ENCODE measurements around the gene RNF220. TPM values are rescaled to one million over a fixed set of nuclear protein-coding genes. Genes with fewer than 3 reads are reported as not detected.

The RNF220 gene
- total RNA-seq, 2 donors from 2014 or later, result 53.3 to 62.0 TPM

- TF ChIP-seq CTCF (IDR thresholded peaks at IDR 0.05), result no peak
- Histone ChIP-seq H3K4me1 (no peaks in the 10 kb centered on the region), H3K27me3 (peaks cover 5% of the 10 kb centered on the region), H3K9ac (ENCODE audit: low read depth in 2 of 2, low read length in 2 of 2) (no peak overlapping the region), H3K9me3 (no peaks in the 10 kb centered on the region), H3K36me3 (no peaks in the 10 kb centered on the region), H3K4me3 (no peak overlapping the region), H3K27ac (no peak overlapping the region)
- intact Hi-C loops (cut with DNase I), result no loop called here
- DNase-seq, result no peak
Observed at GRCh38 chr1:44568128-44568900, 163.3 kb downstream of the RNF220 start.

GRCh38 chr1:44569491-44569890 lies 164.4 kb downstream of the RNF220 start:
- Histone ChIP-seq H3K27me3 (peaks cover 5% of the 10 kb centered on the region), H3K4me1 (no peaks in the 10 kb centered on the region), H3K9ac (ENCODE audit: low read depth in 2 of 2, low read length in 2 of 2) (no peak overlapping the region), H3K4me3 (no peak overlapping the region), H3K27ac (no peak overlapping the region), H3K9me3 (no peaks in the 10 kb centered on the region), H3K36me3 (no peaks in the 10 kb centered on the region)
- intact Hi-C loops (cut with DNase I), result no loop called here
- TF ChIP-seq CTCF (IDR thresholded peaks at IDR 0.05), result no peak
- no peak for DNase-seq

DNA sequence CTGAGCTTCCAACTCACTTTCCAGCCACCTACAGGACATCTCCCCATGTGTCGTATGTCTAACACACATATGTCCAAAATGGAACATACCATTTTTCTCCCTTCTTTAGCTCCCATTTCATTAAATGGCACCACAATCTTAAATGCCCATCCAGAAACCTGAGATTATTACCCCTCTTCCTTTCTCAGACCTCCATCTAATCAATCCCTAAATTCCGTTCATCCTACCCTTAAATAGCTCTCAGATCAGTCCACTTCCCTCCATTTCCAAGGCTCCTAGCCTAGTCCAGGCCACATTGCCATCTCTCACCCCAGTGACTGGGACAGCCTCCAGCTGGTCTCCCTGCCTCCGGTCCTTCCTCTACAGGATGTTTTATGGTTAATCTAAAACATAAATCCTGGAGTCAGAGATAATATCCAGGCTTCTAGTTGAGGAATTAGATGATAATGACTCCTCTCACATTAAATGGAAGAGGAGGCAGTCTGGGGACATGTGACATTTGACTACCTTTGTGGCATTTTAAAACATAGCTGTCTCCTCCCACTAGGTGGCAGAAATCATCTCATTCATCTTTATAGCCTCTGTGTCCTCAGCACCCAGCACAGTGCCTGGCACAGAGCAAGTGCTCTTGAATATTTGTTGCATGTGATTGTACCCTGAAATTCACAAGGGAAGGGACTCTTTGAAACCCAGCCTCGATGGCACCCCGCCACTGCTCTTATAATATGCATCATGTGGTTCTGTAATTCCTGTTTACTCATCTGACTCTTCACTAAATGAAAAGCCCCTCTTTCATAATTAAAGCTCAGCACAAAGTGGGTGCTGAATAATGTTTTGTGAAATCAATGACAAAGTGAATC lies 166.9 kb downstream of the RNF220 start:
- Histone ChIP-seq H3K27ac (no peak overlapping the region), H3K9me3 (no peaks in the 10 kb centered on the region), H3K4me1 (no peaks in the 10 kb centered on the region), H3K36me3 (no peaks in the 10 kb centered on the region), H3K27me3 (peaks cover 5% of the 10 kb centered on the region), H3K9ac (ENCODE audit: low read depth in 2 of 2, low read length in 2 of 2) (no peak overlapping the region), H3K4me3 (no peak overlapping the region)
- peak; percentile 43 for TF ChIP-seq CTCF (IDR thresholded peaks at IDR 0.05)
- intact Hi-C loops (cut with DNase I), result no loop called here
- DNase-seq, result no peak

GRCh38 chr1:44572572-44572879 lies 167.5 kb downstream of the RNF220 start:
- TF ChIP-seq CTCF (IDR thresholded peaks at IDR 0.05), result no peak
- intact Hi-C loops (cut with DNase I), result no loop called here

GRCh38 chr1:44575396-44575795 lies 170.3 kb downstream of the RNF220 start:
- no peaks in the 10 kb centered on the region for H3K9me3 ChIP-seq
- H3K4me1 ChIP-seq, result no peaks in the 10 kb centered on the region
- H3K4me3 ChIP-seq, result no peak overlapping the region
- intact Hi-C loops (cut with DNase I), result no loop called here
- no peak overlapping the region for H3K9ac ChIP-seq (ENCODE audit: low read depth in 2 of 2, low read length in 2 of 2)
- no peak for TF ChIP-seq CTCF (IDR thresholded peaks at IDR 0.05)
- peaks cover 5% of the 10 kb centered on the region for H3K27me3 ChIP-seq
- no peak for DNase-seq
- H3K27ac ChIP-seq, result no peak overlapping the region
- no peaks in the 10 kb centered on the region for H3K36me3 ChIP-seq

More at GRCh38 chr1:44572572-44572879, 167.5 kb downstream of the RNF220 start:
- DNase-seq, result no peak
- Histone ChIP-seq H3K4me1 (no peaks in the 10 kb centered on the region), H3K4me3 (no peak overlapping the region), H3K36me3 (no peaks in the 10 kb centered on the region), H3K27me3 (peaks cover 5% of the 10 kb centered on the region), H3K9ac (ENCODE audit: low read depth in 2 of 2, low read length in 2 of 2) (no peak overlapping the region), H3K27ac (no peak overlapping the region), H3K9me3 (no peaks in the 10 kb centered on the region)

Measured in colonic mucosa (tissue), 4 donors.